GM21737 (cell line): ENCODE data around the gene IL9.

Source experiments
- ATAC-seq: cut with Tn5 transposase; IDR thresholded peaks from one replicate; pipeline ENCODE4 v1.9.1; 2021; ENCODE audit warnings: mild to moderate bottlenecking, moderate library complexity; ENCODE audit not compliant: unreplicated experiment

IL9 gene

DNA sequence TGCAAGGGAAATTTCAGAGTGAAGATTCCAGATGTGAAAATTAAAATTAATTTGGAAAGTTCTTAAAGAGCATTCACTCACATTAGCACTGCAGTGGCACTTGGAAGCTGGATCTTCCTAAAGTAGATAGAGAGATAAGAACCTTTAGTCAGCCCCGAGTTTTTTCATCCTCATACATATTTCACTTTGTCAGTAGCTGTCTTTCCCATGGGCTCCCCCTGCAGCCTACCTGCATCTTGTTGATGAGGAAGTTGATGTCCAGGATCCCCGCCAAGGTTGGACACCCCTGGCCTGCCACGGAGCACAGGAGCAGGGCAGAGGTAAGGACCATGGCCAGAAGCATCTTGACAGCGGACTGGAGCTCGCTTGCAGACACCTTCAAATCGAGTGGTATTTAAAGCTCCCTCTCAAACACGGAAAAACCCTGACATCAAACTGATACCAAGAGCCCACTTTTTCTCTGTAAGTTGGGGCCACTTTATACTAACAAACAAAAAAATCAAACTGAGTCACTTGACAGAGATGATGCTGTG, at the start of gene IL9:
Gene IL9 (minus strand): TSS at position 368 of the 533 bp plus-strand sequence. CDS start 25 bp downstream, at position 343.
- no peak for ATAC-seq

DNA sequence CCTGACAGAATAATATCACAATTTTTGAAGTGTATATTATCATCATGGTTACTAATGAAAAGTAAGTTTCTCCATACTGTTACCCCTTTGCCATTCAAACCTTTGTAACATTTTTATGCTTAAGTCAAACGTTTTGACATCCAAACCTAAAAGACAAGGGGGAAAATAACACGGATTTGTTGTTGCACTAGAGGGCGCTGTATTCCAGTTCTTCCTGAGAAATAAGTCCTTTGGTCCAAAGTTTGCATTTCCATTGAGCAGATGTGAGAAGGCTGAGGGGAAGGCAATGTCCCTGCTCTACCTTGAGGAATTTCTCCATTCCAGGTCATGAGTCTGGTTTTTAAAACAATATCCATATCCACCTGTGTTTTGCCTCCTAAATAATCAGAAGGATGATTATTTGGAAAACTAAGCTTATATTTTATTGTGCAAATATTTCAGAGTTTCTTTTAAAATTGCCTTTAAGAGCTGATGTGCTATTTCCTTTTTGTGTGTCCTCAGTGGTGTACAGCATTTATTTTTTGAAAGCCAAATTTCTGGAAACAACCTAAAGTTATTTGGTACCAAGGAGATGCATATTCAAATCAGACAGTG, 49.4 kb upstream of the IL9 start:
- no peak for ATAC-seq

DNA sequence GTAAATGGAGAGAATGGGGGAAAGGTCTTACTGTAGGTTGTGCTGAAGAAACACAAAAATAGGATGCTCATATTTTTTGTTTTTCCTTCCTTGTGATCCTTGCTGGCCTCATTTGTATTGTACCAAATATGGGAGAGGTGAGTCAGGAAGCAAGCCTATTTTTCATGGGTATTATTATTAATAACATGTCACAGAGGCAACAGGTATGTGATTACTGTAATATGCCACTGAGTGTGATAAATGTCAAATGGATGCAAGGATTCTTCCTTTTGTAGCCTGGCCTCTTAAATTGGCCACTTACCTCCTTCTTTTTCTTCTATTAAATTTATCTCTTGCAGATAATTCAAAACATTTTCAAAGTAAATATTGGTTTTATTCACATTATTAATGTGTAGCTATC, 48.9 kb upstream of the IL9 start:
- ATAC-seq: no peak

DNA sequence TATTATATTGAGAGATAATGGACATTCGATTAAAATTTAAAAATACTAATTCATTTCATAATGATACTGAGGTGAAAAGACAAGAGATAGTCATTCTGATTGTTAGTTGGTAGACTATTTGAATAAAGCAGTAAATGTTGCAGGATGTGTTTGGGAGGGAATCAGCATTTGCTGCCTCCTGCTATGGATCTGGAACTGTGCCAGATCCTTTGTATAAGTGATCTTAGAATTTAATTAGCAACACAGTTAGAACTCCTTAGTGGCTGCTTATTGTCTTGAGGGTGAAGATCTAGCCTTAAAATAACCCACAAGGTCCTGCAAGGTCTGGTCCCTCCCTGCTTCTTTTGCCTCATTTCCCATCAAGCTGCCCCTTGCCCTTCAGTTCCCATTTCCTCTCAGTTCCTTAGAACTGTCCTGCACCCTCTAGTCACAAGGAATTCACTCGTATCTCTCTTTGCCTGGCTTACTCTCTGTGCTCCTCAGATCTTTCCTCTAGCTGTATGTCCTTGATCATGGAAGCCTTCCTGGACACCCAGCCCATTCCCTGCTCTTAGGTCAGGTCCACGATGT, 46.6 kb upstream of the IL9 start:
- no peak for ATAC-seq

DNA sequence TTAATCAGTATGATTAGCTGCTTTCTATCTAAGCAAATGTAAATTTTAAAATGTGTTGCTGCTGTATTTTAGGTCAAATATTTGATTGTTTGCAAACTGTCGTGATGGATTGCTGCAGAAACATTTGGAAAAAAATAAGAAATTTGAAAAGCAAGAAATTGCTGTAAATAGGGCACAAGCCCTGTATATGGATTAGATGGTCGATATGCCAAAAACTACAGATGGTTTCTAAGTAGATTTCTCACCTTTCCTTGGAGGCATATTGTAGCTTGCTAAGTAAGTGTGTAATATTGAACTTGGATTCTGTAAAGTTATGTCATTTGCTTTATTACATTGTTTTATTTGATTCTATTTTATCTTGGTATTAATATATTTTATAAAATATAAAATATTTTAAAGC, 46.1 kb upstream of the IL9 start:
- no peak for ATAC-seq

DNA sequence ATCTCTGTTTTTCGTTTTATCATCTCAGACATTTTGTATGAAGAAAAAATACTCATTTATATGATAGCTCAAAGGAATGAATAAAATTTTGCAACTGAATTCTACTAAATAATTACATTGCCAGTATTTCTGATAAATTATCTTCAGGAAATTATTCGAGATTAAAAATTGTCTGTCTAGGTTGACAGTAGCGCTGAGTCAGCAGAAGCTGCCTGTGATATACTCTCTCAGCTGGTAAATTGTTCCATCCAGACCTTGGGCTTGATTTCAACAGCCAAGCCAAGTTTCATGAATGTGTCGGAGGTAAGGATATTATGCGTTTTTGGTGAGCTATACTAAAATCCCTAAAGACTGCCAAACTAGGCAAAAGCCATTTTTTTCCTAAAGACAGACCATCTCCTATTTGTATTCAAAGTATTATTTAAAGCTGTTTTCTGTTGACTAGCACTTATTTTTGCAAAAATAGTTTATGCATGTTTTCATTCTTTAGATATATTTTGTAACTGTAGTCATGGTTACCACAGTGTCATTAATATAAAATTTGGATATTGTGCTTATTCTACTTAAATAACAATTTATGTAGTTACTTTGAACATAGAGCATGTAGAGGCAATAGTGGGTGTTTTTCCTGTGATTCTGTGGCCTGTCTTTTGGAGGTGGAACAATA, 41.7 kb upstream of the IL9 start:
- no peak for ATAC-seq

DNA sequence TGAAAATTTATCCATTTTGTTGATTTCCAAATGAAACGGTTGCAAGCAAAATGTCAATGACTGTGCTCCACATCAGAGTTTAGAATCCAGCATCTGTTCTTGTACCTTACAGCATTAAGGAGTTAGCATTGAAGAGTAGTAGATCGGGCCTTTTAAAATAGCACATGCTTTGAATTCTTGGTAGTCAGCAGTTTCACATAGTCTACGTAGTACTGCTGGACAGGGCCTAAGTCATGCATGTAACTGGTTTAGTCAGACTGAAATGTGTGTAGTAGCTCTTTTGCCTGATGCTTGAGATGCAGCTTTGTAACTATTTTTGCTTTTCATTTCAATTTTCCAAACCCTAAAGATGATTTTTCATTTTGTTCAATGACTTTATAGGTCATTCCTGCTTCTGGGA, 39.3 kb upstream of the IL9 start:
- no peak for ATAC-seq

DNA sequence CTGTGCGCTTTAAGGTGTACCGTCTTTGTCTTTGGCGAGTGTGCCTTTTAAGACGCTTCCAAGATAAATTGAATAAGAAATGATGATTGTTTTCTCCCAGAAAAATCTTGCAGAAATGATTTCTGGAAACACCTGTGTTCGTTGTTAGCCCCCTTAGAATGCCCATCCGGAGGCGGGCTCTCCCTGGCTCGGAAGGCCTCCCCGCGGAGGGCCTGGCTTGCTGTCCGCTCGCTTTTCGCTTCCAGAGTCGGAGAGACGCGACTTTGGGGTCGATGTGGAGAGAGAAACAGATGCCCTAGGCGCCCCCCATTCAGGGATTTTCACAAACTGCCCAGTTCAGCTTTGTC, 35.3 kb upstream of the IL9 start:
- ATAC-seq: no peak

DNA sequence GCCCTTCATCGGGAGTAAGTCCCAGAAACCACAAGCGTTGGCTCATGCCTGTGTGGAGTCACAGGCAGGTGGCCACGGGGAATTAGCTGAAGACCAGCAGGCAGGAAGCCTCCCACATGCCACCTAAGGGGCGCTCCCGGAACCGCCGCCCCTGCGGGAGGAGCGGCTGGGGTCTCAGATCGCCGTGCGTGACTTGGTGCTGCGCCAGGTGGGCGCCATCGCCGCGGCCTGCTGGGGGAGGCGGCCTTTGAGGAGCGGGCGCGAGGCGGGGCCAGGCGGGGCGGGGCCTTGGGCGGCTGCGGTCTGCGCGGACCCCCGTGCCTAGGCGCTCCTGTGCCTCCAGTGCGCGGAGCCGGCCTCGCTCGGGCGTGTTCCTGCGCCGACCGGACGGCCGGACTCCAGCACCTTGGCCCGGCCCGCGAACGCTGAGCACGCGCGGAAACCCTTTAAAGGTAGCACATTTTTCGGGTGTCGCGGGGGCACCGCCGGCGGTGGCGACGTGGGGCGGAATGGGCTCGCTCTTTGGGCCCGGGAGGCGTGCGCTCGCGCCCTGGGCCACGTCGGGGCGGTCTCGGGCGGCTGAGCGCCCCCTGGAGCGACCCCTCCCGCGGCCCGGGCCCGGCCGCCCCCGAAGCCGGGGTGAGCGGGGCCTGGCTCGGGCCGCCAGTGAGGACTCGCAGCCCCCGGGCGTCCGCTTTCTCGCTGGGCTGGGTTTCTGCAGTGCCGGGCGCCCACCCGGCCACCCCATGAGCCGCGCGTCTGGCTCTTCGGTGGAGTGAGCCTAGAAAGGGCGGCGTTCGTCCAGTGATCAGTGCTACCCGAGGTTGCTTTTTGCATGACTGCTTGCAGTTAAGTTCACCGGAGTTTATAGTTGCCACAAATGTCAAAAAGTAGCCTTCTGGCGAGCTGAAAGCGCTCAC, 34.6 kb upstream of the IL9 start:
- no peak for ATAC-seq

DNA sequence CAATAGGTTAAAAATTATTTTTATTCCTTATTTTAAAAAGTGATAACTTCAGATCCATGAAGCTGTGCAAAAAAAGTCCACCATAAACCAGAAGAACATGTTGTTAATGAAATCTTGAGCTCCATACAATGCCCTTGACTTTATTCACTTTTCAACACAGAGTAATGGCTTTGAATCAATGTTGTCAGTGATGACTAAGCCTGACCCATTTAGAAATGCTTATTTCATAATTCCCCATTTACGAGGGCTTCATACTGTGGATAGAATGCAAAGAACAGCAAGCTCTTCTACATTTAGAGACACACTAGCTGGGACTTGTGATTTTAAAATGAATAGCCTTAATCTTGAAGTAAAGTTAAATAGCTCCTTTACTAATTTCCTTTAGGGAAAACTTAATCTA, 25.7 kb upstream of the IL9 start:
- no peak for ATAC-seq

DNA sequence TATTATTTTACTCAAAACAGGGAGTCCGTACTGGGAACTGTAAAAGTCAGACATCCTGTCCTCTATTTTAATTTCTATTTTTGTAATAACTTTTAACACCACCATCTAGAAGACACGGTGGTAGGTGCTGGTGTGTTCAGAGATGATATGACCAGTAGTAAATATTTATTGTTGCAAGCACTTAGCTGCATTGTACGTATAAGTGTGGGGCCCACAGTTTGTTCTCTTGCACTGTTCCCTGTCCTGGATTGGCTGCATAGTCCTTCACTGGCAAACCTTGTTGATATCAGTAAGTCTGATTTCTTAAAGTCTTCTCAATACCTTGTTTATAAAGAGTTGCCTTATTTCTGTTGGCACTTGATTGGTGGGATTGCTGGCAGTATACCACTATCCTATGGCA, 24.6 kb upstream of the IL9 start:
- no peak for ATAC-seq

DNA sequence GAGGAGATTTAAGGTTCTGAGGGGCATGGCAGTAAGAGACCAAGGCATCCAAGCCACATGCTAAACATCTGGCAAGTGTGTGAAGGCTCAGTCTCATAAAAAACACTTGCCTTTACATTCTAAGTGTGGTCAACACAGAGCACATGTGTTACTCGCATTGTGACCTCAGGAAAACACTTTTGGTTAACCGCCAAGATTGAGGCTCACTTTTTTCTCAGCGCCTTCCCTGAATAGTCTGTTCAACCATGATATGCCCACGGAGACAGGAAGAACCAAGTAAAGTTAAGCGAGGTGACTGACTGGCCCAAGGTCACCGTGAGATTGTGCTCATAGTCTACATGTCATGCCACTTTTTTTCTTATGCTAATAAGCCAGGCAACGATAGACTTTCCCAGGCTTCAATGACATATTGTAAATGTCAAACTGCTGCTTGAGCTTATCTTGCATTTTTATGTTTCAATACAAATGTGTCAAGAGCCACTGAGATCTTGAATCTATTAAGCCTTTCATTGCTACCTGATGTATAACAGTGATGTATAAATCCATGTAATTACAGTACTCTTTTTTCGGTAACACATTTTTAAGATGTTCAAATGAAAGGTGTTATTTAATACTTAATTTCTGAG, 21.1 kb upstream of the IL9 start:
- ATAC-seq: no peak

DNA sequence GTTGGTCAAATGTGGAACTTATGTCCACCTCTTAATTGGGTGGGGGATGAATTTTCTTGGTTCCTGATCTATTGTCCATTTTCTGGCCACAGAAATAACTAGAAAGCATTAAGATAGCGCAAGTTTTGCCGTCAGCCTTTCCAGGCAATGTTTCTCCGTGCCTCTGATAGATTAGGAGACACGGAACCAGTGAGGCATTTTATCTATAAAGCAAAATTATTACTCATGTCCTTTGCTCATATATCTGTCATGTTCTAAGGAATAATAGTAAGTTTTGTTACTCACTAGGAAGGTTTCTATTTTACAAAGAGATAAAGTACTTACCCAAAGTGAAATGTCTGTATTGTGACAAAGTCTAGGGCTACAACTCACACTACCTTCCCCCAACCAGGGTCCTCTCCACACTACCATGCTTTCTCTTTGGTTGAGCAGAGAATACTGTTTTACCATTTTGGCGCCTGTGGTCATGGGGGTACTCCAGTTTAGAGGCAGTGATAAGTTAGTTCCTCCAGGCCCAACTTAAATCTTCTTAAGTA, 19.9 kb upstream of the IL9 start:
- no peak for ATAC-seq

DNA sequence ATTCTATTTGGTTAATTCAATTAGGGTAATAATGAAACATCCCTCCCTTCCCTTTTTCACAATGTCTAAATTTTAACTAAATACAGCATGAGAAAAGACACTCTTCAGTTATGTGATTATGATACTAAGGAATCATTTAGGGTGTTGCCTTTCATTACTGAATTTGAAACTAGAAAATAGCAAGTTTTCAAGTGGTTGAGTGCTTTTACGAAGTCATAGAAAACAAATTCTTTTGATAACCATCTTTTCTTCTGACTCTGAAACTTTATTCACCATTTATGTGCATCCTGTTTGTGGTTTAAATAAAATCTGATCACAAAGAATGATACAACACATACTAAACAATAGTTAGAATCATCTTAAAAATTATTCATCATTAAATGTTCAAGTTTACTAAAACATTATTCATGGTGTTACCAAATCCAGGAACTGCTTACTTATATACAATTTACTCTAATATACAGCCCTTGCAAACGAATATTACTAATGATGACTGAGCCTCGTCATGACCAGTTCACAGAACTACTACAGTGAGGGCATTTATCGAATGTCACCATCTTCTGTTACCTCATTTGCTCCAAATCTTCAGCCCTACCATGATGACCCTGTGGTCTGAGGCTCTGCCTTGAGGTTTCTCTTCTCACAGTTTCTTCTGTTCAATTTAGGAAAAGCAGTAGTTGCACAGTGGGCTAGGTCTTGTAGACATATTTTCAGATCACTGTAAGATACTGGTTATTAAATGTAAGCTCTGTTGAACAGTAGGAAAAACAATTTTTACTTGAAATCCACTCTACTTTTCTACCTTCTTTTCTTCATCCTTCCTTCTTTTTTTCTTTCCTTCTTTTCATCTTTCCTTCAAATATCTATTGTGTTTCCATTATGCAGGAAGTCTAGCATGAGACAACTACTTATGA, 18.3 kb upstream of the IL9 start:
- no peak for ATAC-seq

DNA sequence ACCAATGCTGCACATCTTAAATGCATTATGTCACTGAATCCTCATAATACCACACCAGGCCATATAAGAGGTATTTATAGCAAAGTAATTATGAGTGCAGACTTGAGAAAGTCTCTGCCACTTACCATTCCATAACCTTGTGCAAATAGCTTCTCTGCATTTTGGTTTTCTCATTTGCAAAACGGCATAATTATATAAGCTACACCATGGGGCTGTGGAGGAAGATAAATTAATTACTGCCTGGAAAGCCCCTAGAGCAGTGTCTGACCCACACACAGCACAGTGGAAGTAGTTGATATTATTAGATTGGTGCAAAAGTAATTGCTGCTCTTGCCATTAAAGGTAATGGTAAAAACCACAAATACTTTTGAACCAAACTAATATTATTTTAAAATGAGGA, 9.5 kb upstream of the IL9 start:
- no peak for ATAC-seq

DNA sequence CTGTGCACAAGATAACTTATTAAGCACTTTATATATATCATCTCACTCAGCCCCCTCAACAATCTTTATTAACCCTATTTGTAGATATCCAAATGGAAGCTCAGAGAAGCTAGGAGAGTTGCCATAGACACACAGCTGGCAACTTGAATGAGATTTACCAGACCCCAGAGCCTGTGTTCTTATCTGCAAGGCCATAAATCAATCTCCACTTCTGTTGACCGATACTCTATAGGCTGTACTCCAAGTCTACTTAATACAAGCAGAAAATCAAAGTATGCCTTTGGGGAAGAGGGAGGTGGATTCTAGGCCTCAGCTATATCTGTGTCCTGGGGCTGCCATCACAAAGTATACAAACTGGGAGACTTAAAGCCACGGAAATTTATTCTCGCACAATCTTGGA, 6.0 kb upstream of the IL9 start:
- no peak for ATAC-seq

DNA sequence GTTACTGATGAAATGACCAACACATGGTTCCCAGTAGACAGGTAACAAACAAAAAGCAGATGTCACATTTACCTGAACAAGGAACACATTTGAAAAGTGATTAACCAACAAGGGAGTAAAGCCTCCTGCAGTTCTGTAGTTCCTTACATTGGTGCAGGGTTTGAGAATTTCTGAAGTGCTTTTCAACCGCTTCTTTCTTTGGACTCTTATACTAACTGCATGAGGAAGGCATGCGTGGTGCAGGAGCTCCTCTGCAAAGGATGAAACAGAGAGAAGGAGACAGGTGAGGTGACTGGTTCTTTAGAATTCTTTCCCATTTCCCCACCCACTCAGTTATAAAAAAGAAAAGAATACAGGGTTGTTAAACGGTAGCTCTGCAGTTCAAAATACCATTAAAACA, 4.6 kb upstream of the IL9 start:
- ATAC-seq: no peak

DNA sequence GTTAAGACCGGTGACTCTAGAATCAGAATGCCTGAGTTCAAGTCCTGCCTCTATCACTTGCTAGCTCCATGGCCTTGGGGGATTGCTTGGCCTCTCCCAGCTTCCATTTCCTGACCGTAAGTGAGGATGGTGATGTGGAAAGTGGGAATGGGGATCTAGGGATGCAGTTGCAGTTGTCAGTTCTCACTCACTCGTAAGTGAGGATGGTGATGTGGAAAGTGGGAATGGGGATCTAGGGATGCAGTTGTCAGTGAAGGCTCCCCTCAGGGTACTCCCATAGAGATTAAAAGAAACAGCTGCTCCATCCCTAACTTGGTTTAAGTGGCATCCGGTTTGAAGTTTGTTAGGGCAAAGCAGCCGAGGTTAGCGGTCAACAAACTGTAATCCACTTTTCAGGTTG, 3.0 kb upstream of the IL9 start:
- no peak for ATAC-seq

DNA sequence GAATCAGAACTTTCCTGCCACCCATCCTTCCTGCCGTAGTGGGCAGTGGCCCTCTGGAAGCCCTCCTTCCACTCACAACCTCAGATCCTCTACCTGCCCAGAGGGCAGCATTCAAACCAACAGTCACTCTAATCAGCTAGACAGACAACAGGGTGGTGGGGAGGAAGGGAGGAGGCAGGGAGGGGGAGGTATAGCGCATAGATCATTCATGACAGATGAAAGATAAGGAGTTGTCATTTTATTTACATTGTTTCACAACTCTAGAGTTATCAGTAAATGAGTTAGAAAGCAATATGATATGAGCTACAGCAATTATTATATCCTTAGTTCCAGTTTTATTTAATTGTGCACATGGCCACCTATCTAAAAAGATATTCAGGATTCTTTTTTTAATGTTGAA, 852 bp downstream of the IL9 start:
- ATAC-seq: no peak

DNA sequence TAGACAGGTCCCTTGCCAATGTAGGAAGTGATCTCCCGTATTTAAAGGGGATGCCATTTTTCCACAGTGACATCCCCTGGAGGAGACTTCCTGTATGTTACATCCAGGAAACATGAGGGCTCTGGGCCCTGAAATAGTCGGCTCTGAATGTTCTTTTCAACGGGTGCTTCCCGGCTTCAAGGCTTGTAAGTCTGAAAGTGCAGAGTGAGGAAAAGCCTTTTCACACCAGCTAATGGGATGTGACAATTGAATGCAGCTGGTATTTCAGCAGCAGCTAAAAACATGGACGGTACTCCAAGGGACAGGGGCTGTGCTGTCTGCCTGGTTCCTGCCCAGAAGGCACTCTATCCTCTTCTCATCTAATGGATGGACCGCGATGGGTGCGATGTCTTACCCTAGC, 1.4 kb downstream of the IL9 start:
- ATAC-seq: no peak
